OCI-M1 (cell line): Measurements from ENCODE around the gene AFF2.

ENCODE experiments used
- DNase-seq: peaks from one replicate; lab custom pipeline; 2025; lab: John Stamatoyannopoulos, UW

Gene AFF2

GRCh38 chrX:149007423-149007822, 507.0 kb downstream of the AFF2 start:
- DNase-seq, result no peak

GRCh38 chrX:149010013-149010852, 509.8 kb downstream of the AFF2 start:
- DNase-seq, result no peak

GRCh38 chrX:149010853-149011224, 510.4 kb downstream of the AFF2 start:
- DNase-seq, result no peak

GRCh38 chrX:149013081-149013480, 512.7 kb downstream of the AFF2 start:
- DNase-seq, result no peak

- no peak for DNase-seq
These were observed 520.7 kb downstream of the AFF2 start for GRCh38 chrX:149021159-149021558.

GRCh38 chrX:149022485-149022884, 522.1 kb downstream of the AFF2 start:
- no peak for DNase-seq

GRCh38 chrX:149032449-149032848, 532.0 kb downstream of the AFF2 start:
- no peak for DNase-seq

- DNase-seq, result no peak
These were observed 535.7 kb downstream of the AFF2 start for GRCh38 chrX:149036086-149036485.

- DNase-seq, result no peak
These were observed 537.0 kb downstream of the AFF2 start for GRCh38 chrX:149037281-149037870.

GRCh38 chrX:149039057-149039456, 538.6 kb downstream of the AFF2 start:
- no peak for DNase-seq

GRCh38 chrX:149040873-149041535, 540.6 kb downstream of the AFF2 start:
- no peak for DNase-seq

- DNase-seq, result no peak
These were observed 543.0 kb downstream of the AFF2 start for GRCh38 chrX:149043401-149043800.

- no peak for DNase-seq
These were observed 544.1 kb downstream of the AFF2 start for GRCh38 chrX:149044471-149044870.

- no peak for DNase-seq
These were observed 545.3 kb downstream of the AFF2 start for GRCh38 chrX:149045645-149046210.
